Mammary epithelial cell (primary cell): Measurements from ENCODE around the gene DOCK1.

Source experiments
- CTCF ChIP-seq, 2 donors: IDR thresholded peaks in 1 of 2; conservative IDR thresholded peaks in 1 of 2; 2 replicates each; pipeline ENCODE4 v1.5.1; 2011 to 2012; ENCODE audit warnings: inconsistent platforms in 2 of 2, low read length in 2 of 2, mild to moderate bottlenecking in 2 of 2, control low read depth in 1 of 2, low read depth in 1 of 2; ENCODE audit not compliant: insufficient read depth in 1 of 2; ENCODE audit errors: extremely low read depth in 1 of 2
- EZH2 ChIP-seq: IDR thresholded peaks from 2 replicates; pipeline ENCODE4 v1.6.1; 2012; ENCODE audit warnings: low read length, inconsistent platforms, borderline replicate concordance

- TF ChIP-seq CTCF (conservative IDR thresholded peaks at IDR 0.05 in 1 of 2, IDR thresholded peaks at IDR 0.05 in 1 of 2; ENCODE audit: extremely low read depth in 1 of 2, insufficient read depth in 1 of 2, low read depth in 1 of 2, low read length in 2 of 2) (no peak), EZH2 (no peak)
Observed at GRCh38 chr10:127013691-127014473, 108.7 kb downstream of the DOCK1 start.
